ACC112 (cell line): ENCODE results near the gene RFTN1.
"Not testable (repeated sequence)": the region's sequence is repeated elsewhere in the genome, so short reads cannot be mapped to it uniquely, and the experiment has no call there.

ENCODE experiments used
- H2AFZ ChIP-seq: fragments of 200-600 bp; sonication (generic); one replicate; pipeline ENCODE4 v1.6.0; 2017; ENCODE audit warnings: antibody characterized with exemption, low read length; ENCODE audit not compliant: unreplicated experiment
- H3K27ac ChIP-seq: fragments of 200-600 bp; sonication (generic); 2 replicates; pipeline ENCODE4 v1.5.1; 2014; ENCODE audit warnings: low read depth, mild to moderate bottlenecking, antibody characterized with exemption, low read length, moderate library complexity
- H3K27me3 ChIP-seq: fragments of 200-600 bp; sonication (generic); 2 replicates; pipeline ENCODE4 v1.6.1; 2014; ENCODE audit warnings: mild to moderate bottlenecking, antibody characterized with exemption, low read length, moderate library complexity, mixed read lengths; ENCODE audit not compliant: insufficient read depth
- H3K36me3 ChIP-seq: fragments of 200-600 bp; sonication (generic); 2 replicates; pipeline ENCODE4 v1.6.1; 2016; ENCODE audit warnings: mild to moderate bottlenecking, antibody characterized with exemption, low read length, moderate library complexity, mixed read lengths; ENCODE audit not compliant: insufficient read depth
- H3K4me1 ChIP-seq: fragments of 200-600 bp; sonication (generic); one replicate; pipeline ENCODE4 v1.6.1; 2016; ENCODE audit warnings: low read length, mixed read lengths; ENCODE audit not compliant: insufficient read depth, unreplicated experiment, control insufficient read depth
- H3K4me3 ChIP-seq: fragments of 200-600 bp; sonication (generic); 2 replicates; pipeline ENCODE4 v1.5.1; 2014; ENCODE audit warnings: mild to moderate bottlenecking, low read depth, low read length
- H3K79me2 ChIP-seq: fragments of 200-600 bp; sonication (generic); one replicate; pipeline ENCODE4 v1.6.0; 2016; ENCODE audit warnings: low read length; ENCODE audit not compliant: control insufficient read depth, unreplicated experiment, insufficient read depth

RFTN1 gene

GRCh38 chr3:16316847-16317560 is 196.5 kb downstream of the RFTN1 start:
- no peak overlapping the region for H3K27ac ChIP-seq
- H2AFZ ChIP-seq = no peak overlapping the region
- H3K4me3 ChIP-seq = no peak overlapping the region
- H3K36me3 ChIP-seq = peaks cover 6% of the 10 kb centered on the region
- no peaks in the 10 kb centered on the region for H3K27me3 ChIP-seq
- H3K79me2 ChIP-seq = no peaks in the 10 kb centered on the region
- peaks cover 3% of the 10 kb centered on the region for H3K4me1 ChIP-seq

DNA sequence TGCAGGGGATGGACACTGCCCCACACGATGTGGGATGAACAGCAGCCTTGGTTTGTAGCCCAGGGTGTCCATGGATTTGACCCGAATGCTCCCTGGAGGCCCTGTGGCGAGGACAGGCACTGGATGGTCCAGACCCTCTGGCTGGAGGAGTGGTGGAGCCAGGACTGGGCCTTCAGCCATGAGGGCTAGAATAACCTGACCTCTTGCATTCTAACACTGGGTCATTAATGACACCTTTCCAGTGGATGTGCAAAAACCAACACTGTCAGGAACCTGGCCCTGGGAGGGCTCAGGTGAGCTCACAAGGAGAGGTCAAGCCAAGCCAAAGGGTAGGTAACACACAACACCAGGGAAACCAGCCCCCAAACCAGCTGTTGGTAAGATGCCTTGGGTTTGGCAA is 197.1 kb downstream of the RFTN1 start:
- Histone ChIP-seq H3K36me3 (peaks cover 6% of the 10 kb centered on the region), H3K4me3 (no peak overlapping the region), H3K4me1 (peaks cover 3% of the 10 kb centered on the region), H3K27ac (no peak overlapping the region), H2AFZ (no peak overlapping the region), H3K27me3 (no peaks in the 10 kb centered on the region), H3K79me2 (no peaks in the 10 kb centered on the region)

- Histone ChIP-seq H3K4me1 (peaks cover 3% of the 10 kb centered on the region), H3K27me3 (no peaks in the 10 kb centered on the region), H3K36me3 (peaks cover 6% of the 10 kb centered on the region), H3K27ac (no peak overlapping the region), H3K4me3 (no peak overlapping the region), H2AFZ (no peak overlapping the region), H3K79me2 (no peaks in the 10 kb centered on the region)
Observed at GRCh38 chr3:16315623-16316022, 197.9 kb downstream of the RFTN1 start.

GRCh38 chr3:16313886-16314645 is 199.4 kb downstream of the RFTN1 start:
- Histone ChIP-seq H3K36me3 (peaks cover 6% of the 10 kb centered on the region), H3K27ac (no peak overlapping the region), H3K4me1 (peaks cover 10% of the 10 kb centered on the region), H3K4me3 (no peak overlapping the region), H3K27me3 (no peaks in the 10 kb centered on the region), H3K79me2 (no peaks in the 10 kb centered on the region), H2AFZ (no peak overlapping the region)

DNA sequence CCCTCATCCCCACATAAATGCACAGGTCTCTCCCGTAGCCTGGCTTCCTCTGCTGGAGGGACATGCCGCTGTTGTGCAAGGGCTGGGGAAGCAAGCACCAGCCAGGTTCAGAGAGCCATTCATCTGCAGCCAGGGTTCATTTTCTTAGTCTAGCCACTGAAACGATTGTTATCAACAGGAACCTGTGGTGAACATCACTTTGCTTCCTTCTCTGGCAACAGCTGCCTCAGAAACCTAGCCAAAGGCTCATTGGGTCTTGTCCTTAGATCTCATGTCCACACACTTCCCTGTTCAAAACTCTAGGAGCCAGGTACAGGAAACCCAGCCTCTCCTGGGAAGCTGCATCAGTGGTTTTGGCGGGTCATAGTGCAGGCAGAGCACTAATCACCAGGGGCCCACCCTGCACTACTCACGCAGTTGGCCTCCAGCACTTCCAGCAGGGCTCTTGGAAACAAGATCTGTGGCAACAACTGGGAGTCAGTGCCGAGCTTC is 201.5 kb downstream of the RFTN1 start:
- Histone ChIP-seq H3K79me2 (no peaks in the 10 kb centered on the region), H3K36me3 (peaks cover 6% of the 10 kb centered on the region), H2AFZ (no peak overlapping the region), H3K4me3 (no peak overlapping the region), H3K27me3 (no peaks in the 10 kb centered on the region), H3K4me1 (peaks cover 10% of the 10 kb centered on the region), H3K27ac (no peak overlapping the region)

GRCh38 chr3:16310486-16310885 is 203.0 kb downstream of the RFTN1 start:
- not testable (repeated sequence) for H2AFZ ChIP-seq, H3K36me3 ChIP-seq, H3K27ac ChIP-seq, H3K79me2 ChIP-seq, H3K27me3 ChIP-seq, H3K4me3 ChIP-seq
- H3K4me1 ChIP-seq = peaks cover 10% of the 10 kb centered on the region

- Histone ChIP-seq H3K4me3 (no peak overlapping the region), H3K79me2 (no peaks in the 10 kb centered on the region), H3K27me3 (no peaks in the 10 kb centered on the region), H3K27ac (0 out of 2 replicates have a peak overlapping the region, but pooled peaks have one; percentile 3), H2AFZ (no peak overlapping the region), H3K4me1 (peaks cover 10% of the 10 kb centered on the region), H3K36me3 (no peaks in the 10 kb centered on the region)
Observed at GRCh38 chr3:16309558-16309957, 203.9 kb downstream of the RFTN1 start.

- Histone ChIP-seq H3K36me3 (no peaks in the 10 kb centered on the region), H3K27ac (no peak overlapping the region), H3K4me1 (peaks cover 10% of the 10 kb centered on the region), H3K79me2 (no peaks in the 10 kb centered on the region), H2AFZ (no peak overlapping the region), H3K4me3 (no peak overlapping the region), H3K27me3 (no peaks in the 10 kb centered on the region)
Observed at GRCh38 chr3:16308727-16309126, 204.8 kb downstream of the RFTN1 start.

DNA sequence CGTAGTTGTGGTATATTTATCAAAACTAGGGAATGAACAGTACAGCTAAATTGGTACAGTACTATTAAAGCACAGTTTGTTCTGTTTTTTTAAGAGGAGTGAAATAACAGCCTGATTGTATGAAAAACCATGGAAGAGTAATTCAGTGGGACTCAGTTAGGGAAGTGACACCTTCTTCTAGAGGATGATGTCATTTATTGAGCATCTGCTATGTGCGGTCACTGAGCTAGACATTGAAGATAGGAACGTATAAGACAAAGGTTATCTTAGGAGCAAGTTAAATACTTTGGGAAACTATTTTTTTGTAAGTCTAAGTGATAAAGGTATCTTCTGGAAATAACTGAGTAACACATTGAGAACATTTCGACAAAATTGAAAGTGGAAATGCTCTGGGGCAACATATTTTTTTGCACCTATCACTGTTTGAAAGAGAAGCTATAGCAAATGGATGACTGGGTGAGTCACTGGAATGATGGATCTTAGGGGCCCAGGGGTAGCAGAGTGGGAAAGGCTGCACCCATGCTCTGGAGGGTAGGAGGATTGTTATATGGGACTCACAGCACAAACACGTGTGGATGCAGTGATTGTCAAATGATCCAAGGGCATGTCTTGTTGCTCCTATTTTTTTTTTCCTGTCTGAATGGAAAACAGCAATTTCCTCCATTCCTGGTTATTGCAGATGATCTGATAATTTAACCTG is 205.5 kb downstream of the RFTN1 start:
- H3K4me1 ChIP-seq = peaks cover 10% of the 10 kb centered on the region
- H3K79me2 ChIP-seq = no peaks in the 10 kb centered on the region
- H3K27me3 ChIP-seq = no peaks in the 10 kb centered on the region
- H2AFZ ChIP-seq = no peak overlapping the region
- H3K27ac ChIP-seq = no peak overlapping the region
- H3K4me3 ChIP-seq = no peak overlapping the region
- H3K36me3 ChIP-seq = no peaks in the 10 kb centered on the region

DNA sequence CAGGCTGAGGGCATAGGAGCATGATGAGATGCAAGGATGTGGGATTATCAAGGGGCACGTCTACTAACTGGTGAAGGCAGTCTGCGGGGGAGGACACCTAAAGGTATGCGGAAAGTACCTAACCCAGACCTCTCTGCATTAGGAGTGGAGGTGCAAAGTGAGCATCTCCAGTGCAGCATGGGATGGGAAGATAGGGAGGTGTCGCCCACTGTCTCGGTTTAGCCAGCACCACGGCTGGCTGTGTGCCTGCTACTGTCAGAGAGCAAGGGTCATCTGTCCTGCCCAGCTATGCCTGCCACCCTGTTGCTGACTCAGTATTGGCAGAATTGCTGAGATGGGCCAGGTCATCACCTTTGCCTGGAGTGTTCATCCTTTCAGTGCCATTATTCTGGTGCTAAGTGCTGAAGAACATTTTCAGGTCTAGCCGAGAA is 208.4 kb downstream of the RFTN1 start:
- no peak overlapping the region for H3K4me3 ChIP-seq
- no peak overlapping the region for H3K27ac ChIP-seq

More for the DNA sequence above, 208.4 kb downstream of the RFTN1 start:
- Histone ChIP-seq H3K36me3 (no peaks in the 10 kb centered on the region), H3K27me3 (no peaks in the 10 kb centered on the region), H3K79me2 (no peaks in the 10 kb centered on the region), H3K4me1 (peaks cover 7% of the 10 kb centered on the region), H2AFZ (no peak overlapping the region)
